GM12878 (cell line): ENCODE data around the gene NRK.

Experiments
- ATF7 ChIP-seq: fragments of 450-650 bp; IDR thresholded peaks from 2 replicates; pipeline ENCODE4 v1.6.1; 2016; ENCODE audit warnings: low read depth, mild to moderate bottlenecking
- CEBPB ChIP-seq, 2 experiments: fragments of 150-350 bp in 1 of 2; IDR thresholded peaks; 2 replicates each; pipeline ENCODE4 v1.6.1; 2012 to 2014; ENCODE audit warnings: low read depth in 2 of 2, low read length in 2 of 2, borderline replicate concordance in 1 of 2, inconsistent platforms in 1 of 2
- CHD1 ChIP-seq: IDR thresholded peaks from 2 replicates; pipeline ENCODE4 v1.6.1; 2012; ENCODE audit warnings: low read depth, low read length, improper control_type of control experiment
- NFIC ChIP-seq: IDR thresholded peaks from 2 replicates; pipeline ENCODE4 v1.6.1; 2012; ENCODE audit warnings: low read depth, mild to moderate bottlenecking, inconsistent platforms, low read length, moderate library complexity
- NFYB ChIP-seq: IDR thresholded peaks from 2 replicates; pipeline ENCODE4 v1.6.1; 2011; ENCODE audit warnings: low read depth, mild to moderate bottlenecking, low read length, improper control_type of control experiment, moderate library complexity; ENCODE audit not compliant: insufficient read depth
- POLR2A ChIP-seq: IDR thresholded peaks from 2 replicates; pipeline ENCODE4 v1.6.1; 2011; ENCODE audit warnings: low read depth, mild to moderate bottlenecking, low read length
- TCF12 ChIP-seq: IDR thresholded peaks from 2 replicates; pipeline ENCODE4 v1.6.1; 2011; ENCODE audit warnings: low read depth, mild to moderate bottlenecking, low read length
- TF ChIP-seq, protein P1 (sequence below), 3 experiments: IDR thresholded peaks in 2 of 3; conservative IDR thresholded peaks in 1 of 3; 2 replicates each; pipeline ENCODE4 v1.5.1; 2011; ENCODE audit warnings: low read depth in 3 of 3, low read length in 3 of 3, mild to moderate bottlenecking in 3 of 3, control low read depth in 2 of 3, moderate library complexity in 2 of 3, inconsistent platforms in 1 of 3, mixed read lengths in 1 of 3; ENCODE audit not compliant: control insufficient read depth in 2 of 3, insufficient read depth in 1 of 3; ENCODE audit errors: extremely low read depth in 1 of 3
- TF ChIP-seq, protein P2 (sequence below): IDR thresholded peaks from 2 replicates; pipeline ENCODE4 v1.6.1; 2011; ENCODE audit warnings: mild to moderate bottlenecking, low read depth, low read length, moderate library complexity; ENCODE audit not compliant: insufficient replicate concordance

DNA sequence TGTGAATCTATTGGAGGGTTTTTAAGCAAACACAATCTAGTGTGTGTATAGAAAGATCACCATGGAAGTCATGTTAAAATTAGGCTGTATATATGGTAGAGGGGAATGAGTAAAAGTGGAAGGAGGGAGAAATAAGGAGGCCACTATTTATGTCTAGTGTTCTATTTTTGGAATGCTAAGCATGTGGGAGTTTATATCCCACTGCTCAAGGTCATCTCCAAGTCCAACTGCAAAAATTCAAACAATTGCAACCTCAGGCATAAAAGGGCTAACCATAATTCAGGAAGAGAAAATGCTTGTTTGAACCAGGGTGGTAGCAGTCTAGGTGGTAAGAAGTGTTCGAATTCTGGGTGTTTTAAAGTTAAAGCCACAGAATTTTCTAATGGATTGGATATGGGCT, 177.0 kb downstream of the NRK start:
- TF ChIP-seq, protein P1, sequence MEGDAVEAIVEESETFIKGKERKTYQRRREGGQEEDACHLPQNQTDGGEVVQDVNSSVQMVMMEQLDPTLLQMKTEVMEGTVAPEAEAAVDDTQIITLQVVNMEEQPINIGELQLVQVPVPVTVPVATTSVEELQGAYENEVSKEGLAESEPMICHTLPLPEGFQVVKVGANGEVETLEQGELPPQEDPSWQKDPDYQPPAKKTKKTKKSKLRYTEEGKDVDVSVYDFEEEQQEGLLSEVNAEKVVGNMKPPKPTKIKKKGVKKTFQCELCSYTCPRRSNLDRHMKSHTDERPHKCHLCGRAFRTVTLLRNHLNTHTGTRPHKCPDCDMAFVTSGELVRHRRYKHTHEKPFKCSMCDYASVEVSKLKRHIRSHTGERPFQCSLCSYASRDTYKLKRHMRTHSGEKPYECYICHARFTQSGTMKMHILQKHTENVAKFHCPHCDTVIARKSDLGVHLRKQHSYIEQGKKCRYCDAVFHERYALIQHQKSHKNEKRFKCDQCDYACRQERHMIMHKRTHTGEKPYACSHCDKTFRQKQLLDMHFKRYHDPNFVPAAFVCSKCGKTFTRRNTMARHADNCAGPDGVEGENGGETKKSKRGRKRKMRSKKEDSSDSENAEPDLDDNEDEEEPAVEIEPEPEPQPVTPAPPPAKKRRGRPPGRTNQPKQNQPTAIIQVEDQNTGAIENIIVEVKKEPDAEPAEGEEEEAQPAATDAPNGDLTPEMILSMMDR (IDR thresholded peaks at IDR 0.05 in 2 of 3, conservative IDR thresholded peaks at IDR 0.05 in 1 of 3; ENCODE audit: control insufficient read depth in 2 of 3, extremely low read depth in 1 of 3, insufficient read depth in 1 of 3, low read depth in 3 of 3, low read length in 3 of 3), result no peak
- TF ChIP-seq, protein P2, sequence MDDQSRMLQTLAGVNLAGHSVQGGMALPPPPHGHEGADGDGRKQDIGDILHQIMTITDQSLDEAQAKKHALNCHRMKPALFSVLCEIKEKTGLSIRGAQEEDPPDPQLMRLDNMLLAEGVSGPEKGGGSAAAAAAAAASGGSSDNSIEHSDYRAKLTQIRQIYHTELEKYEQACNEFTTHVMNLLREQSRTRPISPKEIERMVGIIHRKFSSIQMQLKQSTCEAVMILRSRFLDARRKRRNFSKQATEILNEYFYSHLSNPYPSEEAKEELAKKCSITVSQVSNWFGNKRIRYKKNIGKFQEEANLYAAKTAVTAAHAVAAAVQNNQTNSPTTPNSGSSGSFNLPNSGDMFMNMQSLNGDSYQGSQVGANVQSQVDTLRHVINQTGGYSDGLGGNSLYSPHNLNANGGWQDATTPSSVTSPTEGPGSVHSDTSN, result no peak
- TF ChIP-seq ATF7 (no peak), NFIC (no peak), POLR2A (no peak), CEBPB (IDR thresholded peaks at IDR 0.05; ENCODE audit: borderline replicate concordance in 1 of 2, low read depth in 2 of 2, low read length in 2 of 2) (no peak), CHD1 (no peak), NFYB (no peak), TCF12 (no peak)
